OCI-LY7 (cell line): ENCODE results near the gene ITGA3. TPM values are rescaled to one million over a fixed set of nuclear protein-coding genes. Genes with fewer than 3 reads are reported as not detected.

ENCODE experiments used
- BruUV-seq: library from RNA; stranded (reverse); fragments of 400-500 nt; replicated peaks from 2 replicates; lab custom pipeline; 2021; lab: Mats Ljungman, UMichigan
- CTCF ChIA-PET: fragments of 300-600 bp; sonication (Branson Sonifier 250); formaldehyde crosslinking; loops from one replicate; lab custom pipeline; 2022; ENCODE audit warnings: antibody characterized with exemption; ENCODE audit not compliant: unreplicated experiment; lab: Charles Lee
- POLR2A ChIA-PET: fragments of 300-600 bp; sonication (Branson Sonifier 250); formaldehyde crosslinking; loops from one replicate; lab custom pipeline; 2022; ENCODE audit warnings: antibody characterized with exemption; lab: Charles Lee
- DNase-seq: peaks from one replicate; pipeline ENCODE4 v3.0.0-alpha.2; 2015; ENCODE audit warnings: low spot score
- H2AFZ ChIP-seq: fragments of 200-600 bp; sonication (generic), shearing (Covaris generic); 2 replicates; pipeline ENCODE4 v1.6.1; 2014; ENCODE audit warnings: mild to moderate bottlenecking, antibody characterized with exemption, low read length, moderate library complexity
- H3K27ac ChIP-seq: fragments of 200-600 bp; sonication (generic); 2 replicates; pipeline ENCODE4 v1.5.1; 2014; ENCODE audit warnings: mixed run types, low read depth, mild to moderate bottlenecking, moderate library complexity, low read length, inconsistent platforms; ENCODE audit not compliant: poor library complexity, severe bottlenecking
- H3K36me3 ChIP-seq: fragments of 200-600 bp; sonication (generic); 2 replicates; pipeline ENCODE4 v1.6.1; 2014; ENCODE audit warnings: mild to moderate bottlenecking, antibody characterized with exemption, low read length, moderate library complexity, mixed read lengths; ENCODE audit not compliant: insufficient read depth
- H3K4me1 ChIP-seq: fragments of 200-600 bp; sonication (generic); 2 replicates; pipeline ENCODE4 v1.5.1; 2014; ENCODE audit warnings: mild to moderate bottlenecking, low read length; ENCODE audit not compliant: insufficient read depth, poor library complexity, severe bottlenecking
- H3K4me2 ChIP-seq: fragments of 200-600 bp; sonication (generic); 2 replicates; pipeline ENCODE4 v1.6.1; 2014; ENCODE audit warnings: mild to moderate bottlenecking, low read length
- H3K4me3 ChIP-seq: fragments of 200-600 bp; sonication (generic); 2 replicates; pipeline ENCODE4 v1.5.1; 2014; ENCODE audit warnings: mild to moderate bottlenecking, low read depth, low read length; ENCODE audit not compliant: poor library complexity, severe bottlenecking
- H3K79me2 ChIP-seq: fragments of 200-600 bp; sonication (generic); 2 replicates; pipeline ENCODE4 v1.6.1; 2016; ENCODE audit warnings: low read depth, mild to moderate bottlenecking, low read length, moderate library complexity, mixed read lengths; ENCODE audit not compliant: insufficient read depth
- H3K9me2 ChIP-seq: fragments of 200-600 bp; sonication (generic); 2 replicates; pipeline ENCODE4 v1.6.1; 2016; ENCODE audit warnings: mild to moderate bottlenecking, low read length, mixed read lengths; ENCODE audit not compliant: insufficient read depth
- H3K9me3 ChIP-seq: fragments of 200-600 bp; sonication (generic); 2 replicates; pipeline ENCODE4 v1.6.1; 2014; ENCODE audit warnings: mild to moderate bottlenecking, mixed run types, low read length, mixed read lengths
- H4K20me1 ChIP-seq: fragments of 200-600 bp; sonication (generic); 2 replicates; pipeline ENCODE4 v1.6.1; 2014; ENCODE audit warnings: mild to moderate bottlenecking, antibody characterized with exemption, low read length, moderate library complexity, mixed read lengths; ENCODE audit not compliant: insufficient read depth
- CTCF ChIP-seq: fragments of 200-600 bp; sonication (generic); conservative IDR thresholded peaks from 2 replicates; pipeline ENCODE4 v1.5.1; 2014; ENCODE audit warnings: mild to moderate bottlenecking, antibody characterized with exemption, low read length, moderate library complexity, mixed read lengths
- EZH2phosphoT487 ChIP-seq: fragments of 200-600 bp; sonication (generic); IDR thresholded peaks from 2 replicates; pipeline ENCODE4 v1.6.1; 2018; ENCODE audit warnings: low read depth, borderline replicate concordance, mild to moderate bottlenecking, mixed run types, antibody characterized with exemption, low read length, moderate library complexity, mixed read lengths
- intact Hi-C: fragments of 100-400 bp; cut with micrococcal nuclease; formaldehyde crosslinking; loops from one replicate; pipeline ENCODE4 v1.10.0; 2022; ENCODE audit not compliant: unreplicated experiment
- total RNA-seq, 2 experiments: library from RNA; depleted of rRNA in 1 of 2; stranded (reverse); fragments of >200 nt in 1 of 2; shearing (Covaris generic) in 1 of 2; gene quantifications; 2 replicates each; pipeline ENCODE4 v1.2.3, GENCODE V29; 2014 to 2022

Gene ITGA3
- total RNA-seq, 2 experiments from 2014 or later = 15.2 to 30.7 TPM

DNA sequence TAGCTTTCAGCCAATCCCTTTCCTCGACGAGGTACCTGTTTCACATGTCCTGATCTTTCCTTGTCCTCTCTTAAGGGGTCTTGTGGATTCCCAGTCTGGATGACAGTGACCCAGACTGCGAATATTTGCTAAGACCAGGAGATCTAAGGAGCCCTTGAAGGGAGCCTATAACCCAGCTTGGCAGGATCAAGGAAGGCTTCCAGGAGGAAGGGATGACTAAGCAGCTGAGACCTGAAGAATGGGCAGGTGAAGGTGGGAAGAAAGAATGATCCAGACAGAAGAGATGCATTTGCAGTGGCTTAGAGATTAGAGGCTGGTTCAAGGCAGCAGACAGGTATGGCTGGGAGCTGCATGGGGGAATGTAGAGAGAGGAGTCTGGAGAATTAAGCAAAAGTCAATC, 37.3 kb downstream of the ITGA3 start:
- DNase-seq = no peak
- no peak overlapping the region for H2AFZ ChIP-seq
- H3K27ac ChIP-seq = no peak overlapping the region
- H4K20me1 ChIP-seq = no peaks in the 10 kb centered on the region
- intact Hi-C loops = no loop called here
- CTCF ChIA-PET = interaction anchor here (0.6 kb wide), 1 partner anchor 412 kb away, joined by 3 read pairs; no protein-coding TSS in a partner anchor
- POLR2A ChIA-PET = interaction anchor here (0.6 to 1.2 kb wide), 2 partner anchors 37 to 48 kb away, joined by 3 to 5 read pairs; partner anchors contain the start of gene ITGA3
- H3K4me2 ChIP-seq = no peak overlapping the region
- no peak for TF ChIP-seq EZH2phosphoT487
- no peak for TF ChIP-seq CTCF
- BruUV-seq = no TSS peak
- no peak overlapping the region for H3K4me3 ChIP-seq
- H3K4me1 ChIP-seq = peaks cover 20% of the 10 kb centered on the region
- no peaks in the 10 kb centered on the region for H3K9me3 ChIP-seq
- no peaks in the 10 kb centered on the region for H3K9me2 ChIP-seq
- H3K36me3 ChIP-seq = peaks cover 8% of the 10 kb centered on the region; the same call in 1 of the 2 replicates
- no peaks in the 10 kb centered on the region for H3K79me2 ChIP-seq

DNA sequence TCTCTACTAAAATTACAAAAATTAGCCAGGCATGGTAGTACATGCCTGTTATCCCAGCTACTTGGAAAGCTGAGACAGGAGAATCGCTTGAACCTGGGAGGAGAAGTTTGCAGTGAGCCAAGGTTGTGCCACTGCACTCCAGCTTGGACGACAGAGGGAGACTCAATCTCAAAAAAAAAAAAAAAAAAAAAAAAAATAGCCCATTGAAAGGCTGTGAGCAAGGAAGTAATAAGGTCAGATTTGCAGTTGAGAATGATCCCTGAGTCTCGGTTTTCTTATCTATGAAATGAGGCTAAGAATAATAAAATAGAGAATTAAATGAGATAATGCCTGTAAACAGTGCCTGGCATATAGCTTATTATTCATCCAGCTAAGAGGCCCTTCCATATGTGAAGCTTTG, 37.9 kb downstream of the ITGA3 start:
- no peak overlapping the region for H3K27ac ChIP-seq
- CTCF ChIA-PET = interaction anchor here (0.6 to 1.8 kb wide), 8 partner anchors 16 to 709 kb away, joined by 3 to 8 read pairs (median 3); partner anchors contain the start of gene ITGA3
- H4K20me1 ChIP-seq = no peaks in the 10 kb centered on the region
- H2AFZ ChIP-seq = peak overlapping the region; percentile 98
- no TSS peak for BruUV-seq
- intact Hi-C loops = loop anchor here (1.0 to 2.0 kb wide), 4 partner anchors 57 to 203 kb away; partner anchors contain the start of gene PPP1R9B
- peaks cover 8% of the 10 kb centered on the region; the same call in 1 of the 2 replicates for H3K36me3 ChIP-seq
- no peak for TF ChIP-seq CTCF
- TF ChIP-seq EZH2phosphoT487 = no peak
- H3K4me3 ChIP-seq = peak overlapping the region; percentile 94
- DNase-seq = no peak
- H3K9me2 ChIP-seq = no peaks in the 10 kb centered on the region
- no peaks in the 10 kb centered on the region for H3K79me2 ChIP-seq
- peak overlapping the region; percentile 97 for H3K4me2 ChIP-seq
- H3K4me1 ChIP-seq = peaks cover 20% of the 10 kb centered on the region
- POLR2A ChIA-PET = interaction anchor here (0.6 to 1.4 kb wide), 6 partner anchors 38 to 249 kb away, joined by 3 to 5 read pairs (median 3); partner anchors contain the start of gene ITGA3
- H3K9me3 ChIP-seq = no peaks in the 10 kb centered on the region
